Measurements from ENCODE around the gene TCEANC. TPM values are rescaled to one million over a fixed set of nuclear protein-coding genes. Genes with fewer than 3 reads are reported as not detected.
"Not testable (repeated sequence)": the region's sequence is repeated elsewhere in the genome, so short reads cannot be mapped to it uniquely, and the experiment has no call there.

The TCEANC gene
- total RNA-seq, 4 donors from 2014 or later: 2.9 to 4.1 (median 3.3) TPM

DNA sequence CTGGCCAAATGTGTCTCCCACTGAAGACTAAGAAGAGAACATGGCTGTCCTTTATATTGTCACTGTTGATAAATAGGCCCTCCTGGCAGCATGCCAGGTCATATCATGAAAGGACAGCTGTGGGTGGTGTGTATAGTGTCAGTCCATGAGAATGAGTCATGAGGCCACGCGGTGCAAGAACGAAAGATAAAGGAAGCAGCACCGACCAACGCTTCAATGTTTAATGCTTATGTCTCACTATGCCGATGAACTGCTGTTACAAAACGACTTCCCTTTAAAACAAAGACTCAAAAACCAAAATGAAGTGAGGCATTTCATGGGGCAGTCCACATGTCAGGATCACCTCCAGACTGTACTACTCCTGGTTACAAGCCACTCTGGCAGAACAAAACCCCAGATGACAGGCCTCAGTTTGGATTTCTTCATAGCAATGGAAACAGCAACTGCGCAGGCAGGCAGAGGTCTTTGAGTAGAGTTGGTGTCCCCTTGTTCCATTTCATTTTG is 5.2 kb upstream of the TCEANC start:
- DNase-seq (peak in 1 of 2 donors; percentile 21), ATAC-seq (no peak)
- intact Hi-C loops (cut with DNase I; ENCODE audit: low total_unique reads): loop anchor here (5.0 kb wide), 1 partner anchor 140 kb away; no protein-coding TSS in a partner anchor
- H3K4me3 ChIP-seq: no peak overlapping the region
- H3K36me3 ChIP-seq: no peaks in the 10 kb centered on the region
- no peaks in the 10 kb centered on the region for H3K9me3 ChIP-seq
- no peak overlapping the region for H3K27ac ChIP-seq
- in situ Hi-C loops (cut with MboI; ENCODE audit: low sequenced_read_pairs in 4 of 4): loop anchor here (5.0 to 25.0 kb wide), 3 partner anchors 135 to 145 kb away; no protein-coding TSS in a partner anchor
- peaks cover 0 to 2% (median 0%) of the 10 kb centered on the region in 3 donors for H3K27me3 ChIP-seq
- H3K4me1 ChIP-seq: peaks cover 5 to 6% of the 10 kb centered on the region in 2 donors
- TF ChIP-seq, protein P1, sequence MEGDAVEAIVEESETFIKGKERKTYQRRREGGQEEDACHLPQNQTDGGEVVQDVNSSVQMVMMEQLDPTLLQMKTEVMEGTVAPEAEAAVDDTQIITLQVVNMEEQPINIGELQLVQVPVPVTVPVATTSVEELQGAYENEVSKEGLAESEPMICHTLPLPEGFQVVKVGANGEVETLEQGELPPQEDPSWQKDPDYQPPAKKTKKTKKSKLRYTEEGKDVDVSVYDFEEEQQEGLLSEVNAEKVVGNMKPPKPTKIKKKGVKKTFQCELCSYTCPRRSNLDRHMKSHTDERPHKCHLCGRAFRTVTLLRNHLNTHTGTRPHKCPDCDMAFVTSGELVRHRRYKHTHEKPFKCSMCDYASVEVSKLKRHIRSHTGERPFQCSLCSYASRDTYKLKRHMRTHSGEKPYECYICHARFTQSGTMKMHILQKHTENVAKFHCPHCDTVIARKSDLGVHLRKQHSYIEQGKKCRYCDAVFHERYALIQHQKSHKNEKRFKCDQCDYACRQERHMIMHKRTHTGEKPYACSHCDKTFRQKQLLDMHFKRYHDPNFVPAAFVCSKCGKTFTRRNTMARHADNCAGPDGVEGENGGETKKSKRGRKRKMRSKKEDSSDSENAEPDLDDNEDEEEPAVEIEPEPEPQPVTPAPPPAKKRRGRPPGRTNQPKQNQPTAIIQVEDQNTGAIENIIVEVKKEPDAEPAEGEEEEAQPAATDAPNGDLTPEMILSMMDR (IDR thresholded peaks at IDR 0.05 in 4 of 5, conservative IDR thresholded peaks at IDR 0.05 in 1 of 5): no peak
- TF ChIP-seq POLR2A (IDR thresholded peaks at IDR 0.05): no peak

DNA sequence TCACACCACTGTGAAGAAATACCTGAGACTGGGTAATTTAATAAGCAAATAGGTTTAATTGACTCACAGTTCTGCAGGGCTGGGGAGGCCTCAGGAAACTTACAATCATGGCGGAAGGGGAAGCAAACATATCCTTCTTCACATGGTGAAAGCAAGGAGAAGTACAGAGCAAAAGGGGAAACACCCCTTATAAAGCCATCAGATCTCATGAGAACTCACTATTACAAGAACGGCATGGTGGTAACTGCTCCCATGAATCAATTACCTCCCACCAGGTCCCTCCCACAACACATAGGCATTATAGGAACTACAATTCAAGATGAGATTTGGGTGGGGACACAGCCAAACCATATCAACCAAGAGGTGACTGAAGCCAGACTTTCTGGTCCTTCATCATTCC is 4.6 kb upstream of the TCEANC start:
- not testable (repeated sequence) for H3K27me3 ChIP-seq, H3K36me3 ChIP-seq, H3K4me3 ChIP-seq, H3K27ac ChIP-seq, DNase-seq, H3K9me3 ChIP-seq, ATAC-seq, H3K4me1 ChIP-seq
- in situ Hi-C loops (cut with MboI; ENCODE audit: low sequenced_read_pairs in 4 of 4): loop anchor here (5.0 to 25.0 kb wide), 3 partner anchors 136 to 146 kb away; no protein-coding TSS in a partner anchor
- intact Hi-C loops (cut with DNase I; ENCODE audit: low total_unique reads): loop anchor here (5.0 kb wide), 1 partner anchor 141 kb away; no protein-coding TSS in a partner anchor

DNA sequence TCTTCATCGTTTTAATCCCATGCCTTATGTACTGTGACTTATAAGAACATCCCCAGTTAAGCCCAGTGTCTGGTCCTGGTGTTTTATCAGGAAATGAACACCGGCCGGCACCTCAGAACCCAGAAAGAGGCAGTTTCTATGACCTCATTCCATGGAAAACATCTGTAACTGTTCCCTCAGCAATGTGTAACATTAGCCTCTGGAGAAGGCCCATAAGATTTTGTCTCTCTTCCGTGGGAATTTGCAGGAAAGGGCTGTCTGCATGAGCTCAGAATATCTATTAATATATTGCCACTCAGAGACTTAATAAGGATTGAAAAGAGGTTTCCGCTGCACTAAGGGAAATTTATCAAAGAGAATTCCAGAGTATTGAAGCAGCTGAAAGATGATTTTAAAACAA is 3.1 kb upstream of the TCEANC start:
- intact Hi-C loops (cut with DNase I; ENCODE audit: low total_unique reads) (loop anchor here (5.0 to 10.0 kb wide), 2 partner anchors 143 to 695 kb away; no protein-coding TSS in a partner anchor), in situ Hi-C loops (cut with MboI; ENCODE audit: low sequenced_read_pairs in 4 of 4) (loop anchor here (5.0 to 25.0 kb wide), 6 partner anchors 85 to 387 kb away; partner anchors contain the start of genes OFD1 (in 2 of the 4), TRAPPC2 (in 2 of the 4) and GEMIN8 (in 1 of the 4))
- no peaks in the 10 kb centered on the region for H3K36me3 ChIP-seq
- ATAC-seq (no peak), DNase-seq (no peak)
- H3K27ac ChIP-seq: peak overlapping the region in 1 of 4 donors; percentile 31
- H3K4me3 ChIP-seq: no peak overlapping the region
- peaks cover 14 to 15% of the 10 kb centered on the region in 2 donors for H3K4me1 ChIP-seq
- TF ChIP-seq POLR2A (IDR thresholded peaks at IDR 0.05): no peak
- TF ChIP-seq, protein P1 (IDR thresholded peaks at IDR 0.05 in 4 of 5, conservative IDR thresholded peaks at IDR 0.05 in 1 of 5): no peak
- H3K9me3 ChIP-seq: no peaks in the 10 kb centered on the region
- H3K27me3 ChIP-seq: no peaks in the 10 kb centered on the region

DNA sequence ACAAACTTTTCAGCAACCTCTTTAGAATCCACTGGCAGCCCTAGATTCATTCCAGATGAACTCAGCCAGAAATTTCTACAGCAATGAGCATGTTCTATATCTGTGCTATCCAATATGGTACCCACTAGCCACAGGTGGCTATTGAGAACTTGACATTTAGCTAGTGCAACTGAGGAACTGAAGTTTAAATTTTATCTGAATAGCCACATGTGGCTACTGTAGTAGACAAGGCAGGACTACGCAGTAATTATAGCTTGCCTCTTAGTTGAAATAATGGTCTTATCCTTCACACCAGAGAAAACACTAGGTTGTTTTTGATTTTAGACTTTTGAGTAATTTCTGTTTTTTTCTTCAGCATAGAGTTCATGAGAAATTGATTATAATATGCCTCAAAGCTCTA is 2.6 kb upstream of the TCEANC start:
- in situ Hi-C loops (cut with MboI; ENCODE audit: low sequenced_read_pairs in 4 of 4): loop anchor here in 3 of 4 donors (10.0 to 25.0 kb wide), 3 partner anchors 84 to 387 kb away; partner anchors contain the start of genes OFD1 (in 2 of the 3), TRAPPC2 (in 2 of the 3) and GEMIN8 (in 1 of the 3)
- no peak overlapping the region for H3K4me3 ChIP-seq

DNA sequence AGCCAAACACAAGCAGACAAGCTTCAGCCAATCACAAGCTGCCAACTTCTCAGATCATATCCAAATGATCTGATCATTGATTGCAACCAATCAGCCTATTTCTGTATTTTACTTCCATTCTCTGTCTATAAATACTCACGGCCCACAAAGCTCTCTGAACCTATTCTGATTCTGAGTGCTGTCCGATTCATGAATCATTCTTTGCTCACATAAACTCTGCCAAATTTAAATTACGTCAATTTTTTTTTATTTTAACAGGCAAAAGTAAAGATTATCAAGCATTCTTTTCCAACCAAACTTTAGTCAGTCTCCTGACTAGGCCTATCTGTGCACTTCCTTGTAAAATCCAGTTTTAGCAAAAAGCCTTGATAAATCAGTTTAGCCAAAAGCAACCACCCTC is 1.8 kb upstream of the TCEANC start:
- Histone ChIP-seq H3K36me3 (no peaks in the 10 kb centered on the region), H3K4me1 (peaks cover 14 to 15% of the 10 kb centered on the region in 2 donors), H3K27me3 (no peaks in the 10 kb centered on the region), H3K27ac (no peak overlapping the region), H3K4me3 (no peak overlapping the region), H3K9me3 (no peaks in the 10 kb centered on the region)
- DNase-seq (no peak), ATAC-seq (no peak)
- intact Hi-C loops (cut with DNase I; ENCODE audit: low total_unique reads) (loop anchor here (10.0 kb wide), 1 partner anchor 696 kb away; no protein-coding TSS in a partner anchor), in situ Hi-C loops (cut with MboI; ENCODE audit: low sequenced_read_pairs in 4 of 4) (loop anchor here in 3 of 4 donors (10.0 to 25.0 kb wide), 3 partner anchors 84 to 386 kb away; partner anchors contain the start of genes OFD1 (in 2 of the 3), TRAPPC2 (in 2 of the 3) and GEMIN8 (in 1 of the 3))
- TF ChIP-seq, protein P1 (IDR thresholded peaks at IDR 0.05 in 4 of 5, conservative IDR thresholded peaks at IDR 0.05 in 1 of 5): no peak

More for the DNA sequence above, 2.6 kb upstream of the TCEANC start:
- intact Hi-C loops (cut with DNase I; ENCODE audit: low total_unique reads): loop anchor here (10.0 kb wide), 1 partner anchor 696 kb away; no protein-coding TSS in a partner anchor
- TF ChIP-seq, protein P1 (IDR thresholded peaks at IDR 0.05 in 4 of 5, conservative IDR thresholded peaks at IDR 0.05 in 1 of 5): no peak
- no peak for TF ChIP-seq POLR2A (IDR thresholded peaks at IDR 0.05)
- Histone ChIP-seq H3K4me1 (peaks cover 14 to 15% of the 10 kb centered on the region in 2 donors), H3K27me3 (no peaks in the 10 kb centered on the region), H3K9me3 (no peaks in the 10 kb centered on the region), H3K27ac (peak overlapping the region in 1 of 4 donors; percentile 31), H3K36me3 (no peaks in the 10 kb centered on the region)
- no peak for ATAC-seq
- DNase-seq: no peak

Measured in gastrocnemius medialis (tissue), 4 donors.